Natural killer cell treated with Interleukin-12 subunit alpha and Interleukin-12 subunit beta and Interleukin-15 and Interleukin-18, amount 100 ng/mL, for 72 hours (primary cell): ENCODE data around the gene SCEL. TPM values are rescaled to one million over a fixed set of nuclear protein-coding genes. Genes with fewer than 3 reads are reported as not detected.

Experiments used
- ATAC-seq, 2 donors: fragments of 150-1000 bp; cut with Tn5 transposase in 1 of 2; sonication (Bioruptor Pico), chemical (Tn5 transposase) in 1 of 2; 2 replicates each; pipeline ENCODE4 v1.10.0; 2021
- DNase-seq: peaks from one replicate; pipeline ENCODE4 v3.0.0; 2022; ENCODE audit warnings: low spot score
- H3K27ac Mint-ChIP-seq, 2 donors: 1 replicate in 1 of 2; 2 replicates in 1 of 2; pipeline ENCODE4 v1.8.0; 2022; ENCODE audit warnings: mixed read lengths in 2 of 2, mild to moderate bottlenecking in 1 of 2, moderate library complexity in 1 of 2
- H3K27me3 Mint-ChIP-seq, 2 donors: 1 replicate in 1 of 2; 2 replicates in 1 of 2; pipeline ENCODE4 v1.8.0; 2022; ENCODE audit warnings: mixed read lengths in 2 of 2
- H3K36me3 Mint-ChIP-seq: one replicate; pipeline ENCODE4 v1.8.0; 2022; ENCODE audit warnings: mixed read lengths
- H3K4me1 Mint-ChIP-seq, 2 donors: 1 replicate in 1 of 2; 2 replicates in 1 of 2; pipeline ENCODE4 v1.8.0; 2022; ENCODE audit warnings: low read depth in 2 of 2, mixed read lengths in 2 of 2, mild to moderate bottlenecking in 1 of 2
- H3K4me3 Mint-ChIP-seq: one replicate; pipeline ENCODE4 v1.8.0; 2022; ENCODE audit warnings: mixed read lengths
- H3K9me3 Mint-ChIP-seq: 2 replicates; pipeline ENCODE4 v1.8.0; 2022; ENCODE audit warnings: mixed read lengths
- total RNA-seq, 2 donors: library from RNA; stranded (reverse); gene quantifications; one replicate each; pipeline ENCODE4 v1.2.3, GENCODE V29; 2022

SCEL gene
- total RNA-seq, 2 donors from 2014 or later, result not detected

- Mint-ChIP-seq H3K4me3 (no peak overlapping the region), H3K36me3 (peaks cover 8% of the 10 kb centered on the region), H3K27me3 (peaks cover 20 to 32% of the 10 kb centered on the region in 2 donors), H3K4me1 (no peaks in the 10 kb centered on the region), H3K27ac (no peak overlapping the region), H3K9me3 (no peaks in the 10 kb centered on the region)
- ATAC-seq (no peak), DNase-seq (no peak)
Measured at GRCh38 chr13:77687799-77688198, 152.3 kb downstream of the SCEL start.

- Mint-ChIP-seq H3K4me3 (no peak overlapping the region), H3K4me1 (peaks cover 5 to 12% of the 10 kb centered on the region in 2 donors), H3K36me3 (no peaks in the 10 kb centered on the region), H3K27me3 (peaks cover 19 to 29% of the 10 kb centered on the region in 2 donors), H3K27ac (no peak overlapping the region), H3K9me3 (no peaks in the 10 kb centered on the region)
- no peak for ATAC-seq
- no peak for DNase-seq
Measured at GRCh38 chr13:77691871-77692270, 156.4 kb downstream of the SCEL start.

- peaks cover 11 to 19% of the 10 kb centered on the region in 2 donors for H3K27me3 Mint-ChIP-seq
- no peak overlapping the region for H3K27ac Mint-ChIP-seq
- H3K36me3 Mint-ChIP-seq, result no peaks in the 10 kb centered on the region
- H3K4me1 Mint-ChIP-seq, result peaks cover 8 to 16% of the 10 kb centered on the region in 2 donors
- ATAC-seq (no peak), DNase-seq (no peak)
- H3K4me3 Mint-ChIP-seq, result no peak overlapping the region
- H3K9me3 Mint-ChIP-seq, result no peaks in the 10 kb centered on the region
Measured at GRCh38 chr13:77692746-77693448, 157.4 kb downstream of the SCEL start.

GRCh38 chr13:77693449-77693940 lies 158.0 kb downstream of the SCEL start:
- H3K27ac Mint-ChIP-seq, result no peak overlapping the region
- no peak for DNase-seq

More at GRCh38 chr13:77693449-77693940, 158.0 kb downstream of the SCEL start:
- H3K9me3 Mint-ChIP-seq, result no peaks in the 10 kb centered on the region
- no peak overlapping the region for H3K4me3 Mint-ChIP-seq
- H3K4me1 Mint-ChIP-seq, result peaks cover 8 to 16% of the 10 kb centered on the region in 2 donors
- H3K27me3 Mint-ChIP-seq, result peaks cover 7 to 13% of the 10 kb centered on the region in 2 donors
- peaks cover under 1% of the 10 kb centered on the region for H3K36me3 Mint-ChIP-seq
- no peak for ATAC-seq

Other genes with a start within 250 kb of the SCEL start
- 100 to 1,000 TPM; 108 to 135 TPM for gene MYCBP2, start 208.6 kb upstream of the SCEL start, total RNA-seq
- 10 to 100 TPM; 18.4 to 33.2 TPM for gene SLAIN1, start 162.0 kb downstream of the SCEL start, total RNA-seq